ENCODE results near the gene PRX.
"Not testable (repeated sequence)": the region's sequence is repeated elsewhere in the genome, so short reads cannot be mapped to it uniquely, and the experiment has no call there.

PRX gene

GRCh38 chr19:40416918-40417642, 3.9 kb upstream of the PRX start:
- no peak for DNase-seq (ENCODE audit: low read depth in 2 of 2)

- DNase-seq (ENCODE audit: low read depth in 2 of 2): no peak
Measured at GRCh38 chr19:40415768-40416167, 2.6 kb upstream of the PRX start.

- no peak for DNase-seq (ENCODE audit: low read depth in 2 of 2)
Measured at GRCh38 chr19:40414542-40415535, 1.7 kb upstream of the PRX start.

GRCh38 chr19:40412866-40413265, 312 bp downstream of the PRX start:
- no peak for DNase-seq (ENCODE audit: low read depth in 2 of 2)

GRCh38 chr19:40411958-40412499, 1.1 kb downstream of the PRX start:
- DNase-seq (ENCODE audit: low read depth in 2 of 2): no peak

GRCh38 chr19:40411125-40411842, 1.9 kb downstream of the PRX start:
- DNase-seq (ENCODE audit: low read depth in 2 of 2): no peak

GRCh38 chr19:40410030-40410389, 3.2 kb downstream of the PRX start:
- DNase-seq (ENCODE audit: low read depth in 2 of 2): no peak

GRCh38 chr19:40408598-40408925, 4.6 kb downstream of the PRX start:
- not testable (repeated sequence) for DNase-seq (ENCODE audit: low read depth in 2 of 2)

GRCh38 chr19:40407714-40408597, 5.2 kb downstream of the PRX start:
- no peak for DNase-seq (ENCODE audit: low read depth in 2 of 2)

- DNase-seq (ENCODE audit: low read depth in 2 of 2): peak; percentile 76 to 86
Measured at GRCh38 chr19:40403262-40403984, 9.8 kb downstream of the PRX start.

- DNase-seq (ENCODE audit: low read depth in 2 of 2): no peak
Measured at GRCh38 chr19:40400559-40400958, 12.6 kb downstream of the PRX start.

GRCh38 chr19:40398417-40399131, 14.6 kb downstream of the PRX start:
- peak; percentile 32 to 63 for DNase-seq (ENCODE audit: low read depth in 2 of 2)

- DNase-seq (ENCODE audit: low read depth in 2 of 2): no peak
Measured at GRCh38 chr19:40397568-40397906, 15.6 kb downstream of the PRX start.

- no peak for DNase-seq (ENCODE audit: low read depth in 2 of 2)
Measured at GRCh38 chr19:40396886-40397567, 16.2 kb downstream of the PRX start.

GRCh38 chr19:40395956-40396355, 17.2 kb downstream of the PRX start:
- DNase-seq (ENCODE audit: low read depth in 2 of 2): no peak

GRCh38 chr19:40394816-40395210, 18.4 kb downstream of the PRX start:
- no peak for DNase-seq (ENCODE audit: low read depth in 2 of 2)

GRCh38 chr19:40393894-40394815, 19.0 kb downstream of the PRX start:
- DNase-seq (ENCODE audit: low read depth in 2 of 2): no peak

- no peak for DNase-seq (ENCODE audit: low read depth in 2 of 2)
Measured at GRCh38 chr19:40392894-40393517, 20.2 kb downstream of the PRX start.

All from stimulated activated CD8-positive, alpha-beta memory T cell treated with anti-CD3 and anti-CD28 coated beads, Interleukin-15, amount 100 ng/mL, for 48 hours (primary cell).